Stimulated activated CD8-positive, alpha-beta memory T cell treated with anti-CD3 and anti-CD28 coated beads, Interleukin-7, amount 100 ng/mL, for 24 hours (primary cell): ENCODE results near the gene RASGEF1C.

ENCODE experiments used
- DNase-seq: peaks from one replicate; pipeline ENCODE4 v3.0.0-alpha.2; 2020; ENCODE audit warnings: low read depth

RASGEF1C gene

GRCh38 chr5:180179442-180180420, 29.3 kb downstream of the RASGEF1C start:
- no peak for DNase-seq

GRCh38 chr5:180178531-180179441, 30.2 kb downstream of the RASGEF1C start:
- DNase-seq, result no peak

GRCh38 chr5:180176191-180176590, 32.8 kb downstream of the RASGEF1C start:
- DNase-seq, result no peak

GRCh38 chr5:180175015-180175431, 34.0 kb downstream of the RASGEF1C start:
- DNase-seq, result no peak

DNA sequence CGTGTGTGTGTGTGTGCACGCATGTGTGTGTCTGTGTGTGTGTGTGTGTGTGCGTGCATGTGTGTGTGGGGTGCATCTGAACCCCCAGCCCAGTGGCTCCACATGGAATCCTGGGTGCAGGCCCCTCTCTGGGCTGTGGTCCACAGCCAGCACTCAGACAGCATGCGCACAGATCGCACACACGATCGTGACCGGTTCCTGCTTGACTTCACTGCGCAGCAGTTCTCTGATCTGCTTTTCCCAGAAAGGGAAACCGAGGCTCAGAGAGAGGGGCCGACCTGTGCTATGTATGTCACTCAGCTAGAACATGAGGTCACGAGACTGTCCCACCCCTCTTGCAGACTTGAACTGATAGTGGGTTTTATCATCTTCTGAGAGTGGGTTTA, 34.4 kb downstream of the RASGEF1C start:
- no peak for DNase-seq

GRCh38 chr5:180173875-180174586, 35.0 kb downstream of the RASGEF1C start:
- DNase-seq, result no peak

GRCh38 chr5:180173198-180173544, 35.8 kb downstream of the RASGEF1C start:
- DNase-seq, result no peak

GRCh38 chr5:180172447-180173197, 36.4 kb downstream of the RASGEF1C start:
- no peak for DNase-seq

GRCh38 chr5:180171568-180172094, 37.4 kb downstream of the RASGEF1C start:
- no peak for DNase-seq

GRCh38 chr5:180170810-180171567, 38.0 kb downstream of the RASGEF1C start:
- DNase-seq, result no peak

DNA sequence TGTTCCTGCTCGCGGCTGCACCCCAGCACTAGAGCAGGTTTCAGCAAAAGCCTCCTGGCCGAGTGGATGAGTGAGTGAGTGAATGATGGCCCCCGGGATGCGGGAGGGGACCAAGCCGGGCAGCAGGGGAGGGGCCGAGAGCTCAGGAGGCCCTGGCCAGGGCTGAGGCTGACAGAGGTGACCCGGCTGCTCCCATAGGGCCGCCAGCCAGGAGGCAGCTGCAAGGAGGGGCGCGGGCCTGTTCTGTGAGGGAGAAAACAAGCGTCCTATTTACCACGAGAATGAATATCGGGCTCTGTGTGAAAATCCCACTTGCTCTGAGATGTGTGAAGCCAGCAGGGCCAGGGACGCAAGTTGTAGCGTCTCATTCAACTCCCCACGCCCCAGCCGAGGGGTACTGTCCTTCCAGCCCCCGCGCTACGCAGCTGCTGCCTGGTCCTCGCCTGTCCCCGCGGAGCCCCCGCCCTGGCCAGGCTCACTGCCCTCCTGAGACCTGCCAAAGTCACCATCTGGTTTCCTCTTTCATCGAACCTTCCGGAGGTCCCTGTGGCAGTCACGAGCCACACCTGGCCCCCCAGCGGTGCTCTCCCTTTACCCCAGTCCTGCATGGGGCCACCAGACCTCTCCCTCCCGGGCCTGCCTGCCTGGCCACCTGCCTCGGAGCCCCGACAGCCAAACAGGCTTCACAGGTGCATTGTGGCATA, 38.8 kb downstream of the RASGEF1C start:
- DNase-seq, result no peak

DNA sequence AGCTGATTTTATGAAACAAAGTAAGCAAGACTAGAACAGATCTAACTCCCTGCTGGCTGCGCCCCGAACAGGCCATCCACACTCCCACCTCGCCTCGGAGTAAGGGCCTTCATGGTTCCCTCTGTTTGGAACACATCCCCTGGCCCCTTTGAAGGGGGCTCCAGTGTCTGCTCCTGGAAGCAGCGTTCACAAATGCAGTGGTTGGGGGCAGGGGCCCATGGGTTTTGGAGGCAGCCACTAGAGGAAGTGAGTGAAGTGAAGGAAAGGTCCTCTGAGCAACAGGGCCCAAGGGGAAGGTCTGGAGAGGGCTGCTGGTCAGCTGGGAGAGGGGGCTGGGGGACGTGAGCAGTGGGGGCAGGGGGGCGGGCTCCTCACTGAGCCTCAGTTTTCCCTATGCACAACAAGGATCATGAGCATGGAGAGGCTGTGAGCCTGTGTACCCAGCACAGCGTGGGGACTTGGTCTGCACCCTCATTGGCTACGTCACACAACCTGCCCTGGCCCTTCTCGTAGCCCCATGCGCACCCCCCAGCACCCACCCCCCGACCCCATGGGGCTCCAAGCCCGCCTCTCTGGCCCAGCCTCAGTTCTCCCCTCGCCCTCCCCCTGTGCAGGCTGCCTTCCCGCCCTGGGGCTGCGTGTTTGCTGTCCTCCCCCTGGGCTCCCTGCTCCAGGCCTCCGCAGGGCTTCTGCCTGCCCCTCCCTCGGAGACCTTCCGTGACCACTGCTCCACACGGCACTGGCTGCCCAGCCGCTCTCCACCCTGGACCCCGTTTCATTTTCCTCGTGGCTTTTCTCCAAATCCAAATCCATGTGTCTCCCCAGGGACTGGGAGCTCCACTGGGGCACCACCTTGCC, 39.5 kb downstream of the RASGEF1C start:
- no peak for DNase-seq

- no peak for DNase-seq
These were observed 40.3 kb downstream of the RASGEF1C start for GRCh38 chr5:180168758-180169157.

GRCh38 chr5:180166176-180166575, 42.8 kb downstream of the RASGEF1C start:
- DNase-seq, result no peak

GRCh38 chr5:180162304-180162661, 46.7 kb downstream of the RASGEF1C start:
- DNase-seq, result no peak

DNA sequence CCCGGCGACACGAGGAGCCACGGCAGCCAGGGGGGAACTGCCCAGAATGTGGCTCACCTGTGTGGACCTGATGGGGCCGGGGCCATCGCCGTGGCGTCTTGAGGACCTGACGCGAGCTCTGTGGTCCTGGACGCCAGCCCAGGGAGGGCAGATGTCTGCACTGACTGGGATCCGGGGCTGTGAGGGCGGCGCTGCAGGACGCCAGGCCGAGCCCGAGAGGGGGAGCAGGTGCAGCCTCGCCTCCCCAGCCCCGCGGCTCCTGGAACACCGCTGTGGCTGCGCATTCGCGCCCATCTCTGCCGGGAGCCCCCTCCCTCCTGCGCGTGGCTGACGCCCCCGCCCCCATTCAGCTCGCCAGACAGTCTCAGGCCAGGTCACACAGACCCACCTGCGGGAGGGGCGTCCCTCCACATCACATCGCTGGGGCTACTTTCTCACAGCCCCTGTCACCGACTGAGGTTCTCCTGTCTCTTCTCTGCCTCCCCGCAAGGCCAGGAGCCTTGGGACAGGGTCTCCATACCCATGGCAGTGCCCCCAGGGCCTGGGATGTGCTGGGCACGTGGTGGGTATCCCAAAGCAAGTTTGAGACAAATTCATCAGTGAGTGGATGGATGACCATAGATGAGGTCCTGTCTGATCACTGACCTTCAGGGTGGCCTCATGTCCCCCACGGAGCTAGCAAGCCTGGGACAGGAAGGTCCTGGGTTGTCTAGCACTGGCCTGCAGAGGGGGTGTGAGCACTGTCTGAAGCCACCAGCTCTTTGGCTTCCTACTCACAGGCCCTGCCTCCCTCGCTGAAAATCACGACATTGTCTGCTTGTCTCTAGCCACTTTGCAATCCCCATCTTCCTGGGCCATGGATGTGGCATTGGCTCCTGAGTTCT, 47.3 kb downstream of the RASGEF1C start:
- DNase-seq, result no peak

GRCh38 chr5:180160789-180161188, 48.2 kb downstream of the RASGEF1C start:
- DNase-seq, result no peak

- DNase-seq, result no peak
These were observed 48.8 kb downstream of the RASGEF1C start for GRCh38 chr5:180160215-180160614.
